ENCODE data around the gene MRPS10.
"Not testable (repeated sequence)": the region's sequence is repeated elsewhere in the genome, so short reads cannot be mapped to it uniquely, and the experiment has no call there.

Gene MRPS10

GRCh38 chr6:42177514-42178364, 39.9 kb downstream of the MRPS10 start:
- DNase-seq (ENCODE audit: low spot score), result no peak

- DNase-seq (ENCODE audit: low spot score), result no peak
Observed at GRCh38 chr6:42176981-42177380, 40.7 kb downstream of the MRPS10 start.

- no peak for DNase-seq (ENCODE audit: low spot score)
Observed at GRCh38 chr6:42175860-42176259, 41.8 kb downstream of the MRPS10 start.

- no peak for DNase-seq (ENCODE audit: low spot score)
Observed at GRCh38 chr6:42173101-42173500, 44.6 kb downstream of the MRPS10 start, which contains the start of gene GUCA1A. Gene GUCA1A (plus strand): TSS chr6:42173364. CDS start chr6:42173614, 250 bp downstream.

- no peak for DNase-seq (ENCODE audit: low spot score)
Observed at GRCh38 chr6:42171813-42172581, 45.7 kb downstream of the MRPS10 start.

- not testable (repeated sequence) for DNase-seq (ENCODE audit: low spot score)
Observed at GRCh38 chr6:42169780-42170179, 47.9 kb downstream of the MRPS10 start.

- DNase-seq (ENCODE audit: low spot score), result no peak
Observed at GRCh38 chr6:42168650-42169049, 49.0 kb downstream of the MRPS10 start.

GRCh38 chr6:42166444-42167141, 51.1 kb downstream of the MRPS10 start:
- DNase-seq (ENCODE audit: low spot score), result peak; percentile 73

- peak; percentile 86 for DNase-seq (ENCODE audit: low spot score)
Observed at GRCh38 chr6:42165016-42165415, 52.6 kb downstream of the MRPS10 start.

- peak; percentile 41 for DNase-seq (ENCODE audit: low spot score)
Observed at GRCh38 chr6:42163981-42164380, 53.7 kb downstream of the MRPS10 start.

GRCh38 chr6:42162812-42163211, 54.8 kb downstream of the MRPS10 start:
- DNase-seq (ENCODE audit: low spot score), result no peak

GRCh38 chr6:42162384-42162783, 55.3 kb downstream of the MRPS10 start:
- DNase-seq (ENCODE audit: low spot score), result no peak

GRCh38 chr6:42159431-42160024, 58.1 kb downstream of the MRPS10 start:
- no peak for DNase-seq (ENCODE audit: low spot score)

- no peak for DNase-seq (ENCODE audit: low spot score)
Observed at GRCh38 chr6:42158631-42159030, 59.0 kb downstream of the MRPS10 start.

- peak; percentile 75 for DNase-seq (ENCODE audit: low spot score)
Observed at GRCh38 chr6:42158011-42158410, 59.6 kb downstream of the MRPS10 start.

Data from AG08395 (cell line).